Measurements from ENCODE around the gene ANKUB1.

GRCh38 chr3:149776170-149776569, 16.2 kb downstream of the ANKUB1 start:
- TF ChIP-seq POLR2AphosphoS5 (IDR thresholded peaks at IDR 0.05; ENCODE audit: low read depth, low read length) (no peak), SIN3A (IDR thresholded peaks at IDR 0.05; ENCODE audit: borderline replicate concordance, insufficient read depth, low read length) (no peak), TAF1 (IDR thresholded peaks at IDR 0.05; ENCODE audit: borderline replicate concordance, insufficient read depth, low read length) (no peak), REST (IDR thresholded peaks at IDR 0.05; ENCODE audit: insufficient read depth in 1 of 2, low read depth in 2 of 2, low read length in 2 of 2) (no peak)

Measured in PFSK-1 (cell line).